GM06990 (cell line): ENCODE results near the gene SEPTIN3.

Source experiments
- DNase-seq: peaks from one replicate; pipeline ENCODE4 v3.0.0-alpha.2; 2011; ENCODE audit not compliant: insufficient read length; ENCODE audit errors: extremely low read depth
- H3K27me3 ChIP-seq: replicated peaks from 2 replicates; pipeline ENCODE4 v1.6.0; 2011; ENCODE audit warnings: low read length; ENCODE audit not compliant: control insufficient read depth, insufficient read depth
- H3K36me3 ChIP-seq: 2 replicates; pipeline ENCODE4 v1.5.1; 2011; ENCODE audit warnings: low read length; ENCODE audit not compliant: control insufficient read depth, insufficient read depth
- H3K4me3 ChIP-seq: replicated peaks from 2 replicates; pipeline ENCODE4 v1.5.1; 2011; ENCODE audit warnings: low read depth, mild to moderate bottlenecking, control low read depth, low read length
- TF ChIP-seq, protein P1 (sequence below): IDR thresholded peaks from 2 replicates; pipeline ENCODE4 v1.5.1; 2011; ENCODE audit warnings: low read length, control low read depth, mild to moderate bottlenecking, inconsistent platforms; ENCODE audit not compliant: insufficient read depth, poor library complexity, severe bottlenecking

The SEPTIN3 gene

DNA sequence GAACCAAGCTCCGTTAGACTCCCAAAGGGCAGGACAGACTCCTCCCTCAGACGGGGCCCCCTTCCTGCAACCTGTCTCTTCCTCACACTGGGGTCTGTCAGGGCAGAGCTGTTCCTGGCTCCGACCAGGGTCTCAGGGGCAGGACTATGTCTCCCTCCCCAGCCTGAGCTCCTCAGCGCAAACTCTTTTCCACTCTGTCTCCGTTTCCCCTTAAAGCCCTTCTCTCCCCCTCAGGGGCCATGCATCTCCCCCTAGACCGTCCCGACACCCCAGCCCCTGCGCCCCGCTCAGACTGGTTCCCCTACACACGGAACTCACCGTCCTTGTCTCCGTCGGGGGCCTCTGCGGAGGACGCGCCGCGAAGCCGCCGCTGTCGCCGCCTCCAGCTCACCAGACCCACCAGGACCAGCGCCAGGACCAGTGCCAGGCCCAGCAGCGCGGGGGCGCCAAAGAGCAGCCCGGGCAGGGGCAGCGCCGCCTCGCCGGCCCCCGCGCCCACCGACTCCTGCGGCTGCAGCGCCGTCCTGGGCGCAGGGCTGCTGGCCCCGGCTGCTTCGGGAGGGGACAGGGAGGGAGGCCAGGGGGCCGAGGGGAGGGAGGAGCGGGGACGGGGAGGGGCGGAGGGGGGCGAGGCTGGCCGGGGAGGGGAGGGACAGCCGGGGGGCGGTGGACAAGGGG, 43.3 kb upstream of the SEPTIN3 start:
- no peaks in the 10 kb centered on the region for H3K27me3 ChIP-seq
- H3K36me3 ChIP-seq, result peaks cover 6% of the 10 kb centered on the region
- DNase-seq, result peak; percentile 87
- H3K4me3 ChIP-seq, result peak overlapping the region; percentile 68
- TF ChIP-seq, protein P1, sequence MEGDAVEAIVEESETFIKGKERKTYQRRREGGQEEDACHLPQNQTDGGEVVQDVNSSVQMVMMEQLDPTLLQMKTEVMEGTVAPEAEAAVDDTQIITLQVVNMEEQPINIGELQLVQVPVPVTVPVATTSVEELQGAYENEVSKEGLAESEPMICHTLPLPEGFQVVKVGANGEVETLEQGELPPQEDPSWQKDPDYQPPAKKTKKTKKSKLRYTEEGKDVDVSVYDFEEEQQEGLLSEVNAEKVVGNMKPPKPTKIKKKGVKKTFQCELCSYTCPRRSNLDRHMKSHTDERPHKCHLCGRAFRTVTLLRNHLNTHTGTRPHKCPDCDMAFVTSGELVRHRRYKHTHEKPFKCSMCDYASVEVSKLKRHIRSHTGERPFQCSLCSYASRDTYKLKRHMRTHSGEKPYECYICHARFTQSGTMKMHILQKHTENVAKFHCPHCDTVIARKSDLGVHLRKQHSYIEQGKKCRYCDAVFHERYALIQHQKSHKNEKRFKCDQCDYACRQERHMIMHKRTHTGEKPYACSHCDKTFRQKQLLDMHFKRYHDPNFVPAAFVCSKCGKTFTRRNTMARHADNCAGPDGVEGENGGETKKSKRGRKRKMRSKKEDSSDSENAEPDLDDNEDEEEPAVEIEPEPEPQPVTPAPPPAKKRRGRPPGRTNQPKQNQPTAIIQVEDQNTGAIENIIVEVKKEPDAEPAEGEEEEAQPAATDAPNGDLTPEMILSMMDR, result peak; percentile 64

DNA sequence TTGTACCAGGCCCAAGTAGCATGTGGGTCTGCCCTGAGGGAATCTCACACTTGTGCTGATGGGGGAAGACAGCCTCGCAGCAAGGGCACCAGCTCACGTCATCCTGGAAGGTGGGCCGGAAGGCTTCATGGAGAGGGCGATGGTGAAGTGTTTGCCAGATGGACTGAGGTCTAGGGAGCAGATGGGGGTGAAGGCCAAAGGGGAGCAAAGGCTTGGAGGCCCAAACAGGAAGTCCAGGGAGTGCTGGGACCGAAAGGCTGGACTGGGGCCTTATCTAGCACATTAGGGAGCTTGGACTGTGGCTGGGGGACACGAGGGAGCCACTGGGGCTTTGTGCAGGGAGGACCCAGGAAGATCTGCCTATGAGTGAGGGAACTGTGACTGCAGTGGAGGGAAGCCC, 41.4 kb upstream of the SEPTIN3 start:
- DNase-seq, result peak; percentile 67
- TF ChIP-seq, protein P1, result no peak
- peaks cover 6% of the 10 kb centered on the region for H3K36me3 ChIP-seq
- H3K4me3 ChIP-seq, result no peak overlapping the region
- H3K27me3 ChIP-seq, result no peaks in the 10 kb centered on the region

DNA sequence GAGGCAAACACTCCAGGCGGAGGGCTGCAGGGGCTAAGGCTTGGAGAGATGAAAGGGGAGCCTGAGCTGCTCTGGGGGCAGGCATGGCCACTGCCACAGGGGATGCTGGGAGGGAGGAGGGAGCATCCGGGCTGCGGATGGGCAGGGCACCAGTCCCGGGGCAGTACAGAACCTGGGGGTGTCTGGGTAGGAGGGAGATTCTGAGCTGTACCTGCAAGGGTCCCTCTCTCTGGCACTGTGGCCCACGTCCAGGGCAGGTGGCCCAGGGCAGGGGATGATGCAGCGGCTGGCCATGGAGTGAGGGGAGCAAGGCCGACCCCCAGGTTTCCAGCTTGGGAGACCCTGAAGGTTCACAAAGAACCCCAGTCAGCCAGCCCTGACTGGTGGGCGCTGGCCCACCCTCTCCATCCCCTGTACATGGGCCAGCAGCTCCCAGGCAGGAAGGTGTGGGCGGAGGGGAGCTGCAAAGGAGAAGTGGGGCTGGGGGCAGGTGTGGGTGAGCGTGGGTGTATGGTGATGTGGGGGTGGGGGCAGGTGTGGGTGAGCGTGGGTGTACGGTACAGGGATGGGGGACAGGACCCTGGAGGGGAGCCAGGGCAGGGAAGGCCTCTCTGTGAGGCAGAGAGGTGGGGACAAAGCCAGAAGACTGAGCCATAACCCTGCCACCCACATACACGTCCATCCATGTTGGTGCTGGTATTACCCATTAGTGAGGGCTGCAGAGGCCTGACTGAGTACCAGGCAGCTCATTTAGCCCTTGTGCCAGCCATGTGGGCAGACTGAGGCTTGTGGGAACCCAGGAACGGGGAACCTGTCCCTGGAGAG, 40.4 kb upstream of the SEPTIN3 start:
- TF ChIP-seq, protein P1, result no peak
- Histone ChIP-seq H3K4me3 (no peak overlapping the region), H3K36me3 (no peaks in the 10 kb centered on the region; the same call in 1 of the 2 replicates), H3K27me3 (no peaks in the 10 kb centered on the region)
- no peak for DNase-seq

DNA sequence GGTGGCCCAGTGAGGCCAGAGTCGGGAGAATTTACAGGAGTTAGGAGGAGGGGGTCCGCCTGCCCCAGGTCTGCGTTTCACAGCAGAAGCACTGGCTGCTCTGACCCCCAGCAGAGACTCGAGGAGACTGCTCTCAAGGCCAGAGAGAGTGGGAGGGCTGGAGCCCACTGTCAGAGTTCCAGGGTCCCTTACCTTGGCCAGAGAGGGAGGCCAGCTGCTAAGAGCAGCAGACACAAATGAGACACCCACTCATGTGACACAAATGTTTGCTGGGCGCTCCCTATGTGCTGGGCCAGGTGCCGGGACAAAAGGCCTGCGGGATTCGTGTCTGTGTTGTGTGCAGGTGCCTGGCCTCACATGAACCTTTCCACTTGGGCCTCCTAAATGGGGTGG, 39.8 kb upstream of the SEPTIN3 start:
- TF ChIP-seq, protein P1, result no peak
- Histone ChIP-seq H3K36me3 (no peaks in the 10 kb centered on the region; the same call in 1 of the 2 replicates), H3K27me3 (no peaks in the 10 kb centered on the region), H3K4me3 (no peak overlapping the region)
- DNase-seq, result no peak

DNA sequence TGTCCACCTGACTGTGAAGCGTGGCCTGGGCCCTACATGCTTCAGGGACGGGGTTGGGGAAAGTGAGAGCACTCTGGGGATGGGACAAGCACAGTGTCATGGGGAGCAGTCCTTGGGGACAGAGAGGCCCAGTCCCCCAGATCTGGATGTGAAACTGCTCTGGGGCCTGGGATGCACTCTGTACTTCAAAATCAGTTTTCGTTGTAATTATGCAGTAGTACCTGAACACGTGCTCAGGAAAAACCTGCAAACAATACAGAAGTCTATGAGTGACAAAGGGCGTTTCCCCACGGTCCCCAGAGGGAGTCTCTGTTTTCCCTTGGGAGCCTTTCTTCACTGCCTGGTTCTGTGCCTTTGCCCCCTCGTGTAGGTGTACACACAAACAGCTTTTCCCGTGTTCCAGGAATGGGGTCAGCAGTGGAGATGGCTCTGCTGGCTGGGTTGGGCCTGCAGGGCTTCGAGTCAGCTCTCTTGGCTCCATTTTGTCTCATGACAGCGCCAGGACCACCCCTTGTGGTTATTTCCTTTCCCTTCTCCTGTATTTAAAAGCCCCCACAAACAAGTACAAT, 37.5 kb upstream of the SEPTIN3 start:
- H3K4me3 ChIP-seq, result no peak overlapping the region
- peak; percentile 76 for DNase-seq
- TF ChIP-seq, protein P1, result no peak
- H3K36me3 ChIP-seq, result no peaks in the 10 kb centered on the region
- H3K27me3 ChIP-seq, result no peaks in the 10 kb centered on the region
